Activated naive CD4-positive, alpha-beta T cell treated with anti-CD3 and anti-CD28 coated beads, Interleukin-2, amount 10 ng/mL, durations not matched to agents 7 days and 5 days (primary cell): ENCODE data around the gene ANO2.

Experiments
- CTCF ChIA-PET: fragments of 350-600 bp; sonication (Branson Sonifier 250); formaldehyde crosslinking; loops from one replicate; lab custom pipeline; 2021; ENCODE audit warnings: antibody characterized with exemption; lab: Charles Lee
- DNase-seq: peaks from one replicate; pipeline ENCODE4 v3.0.0-alpha.2; 2020
- H3K27ac Mint-ChIP-seq: one replicate; pipeline ENCODE4 v1.8.0; 2021; ENCODE audit warnings: mild to moderate bottlenecking, moderate library complexity, mixed read lengths
- H3K27me3 Mint-ChIP-seq: one replicate; pipeline ENCODE4 v1.8.0; 2021; ENCODE audit warnings: mild to moderate bottlenecking, mixed read lengths
- H3K36me3 Mint-ChIP-seq: one replicate; pipeline ENCODE4 v1.8.0; 2021; ENCODE audit warnings: mixed read lengths
- H3K4me1 Mint-ChIP-seq: one replicate; pipeline ENCODE4 v1.8.0; 2021; ENCODE audit warnings: mixed read lengths
- H3K4me3 Mint-ChIP-seq: one replicate; pipeline ENCODE4 v1.8.0; 2021; ENCODE audit warnings: mild to moderate bottlenecking, moderate library complexity, mixed read lengths
- H3K9me3 Mint-ChIP-seq: one replicate; pipeline ENCODE4 v1.8.0; 2021; ENCODE audit warnings: mixed read lengths

ANO2 gene

DNA sequence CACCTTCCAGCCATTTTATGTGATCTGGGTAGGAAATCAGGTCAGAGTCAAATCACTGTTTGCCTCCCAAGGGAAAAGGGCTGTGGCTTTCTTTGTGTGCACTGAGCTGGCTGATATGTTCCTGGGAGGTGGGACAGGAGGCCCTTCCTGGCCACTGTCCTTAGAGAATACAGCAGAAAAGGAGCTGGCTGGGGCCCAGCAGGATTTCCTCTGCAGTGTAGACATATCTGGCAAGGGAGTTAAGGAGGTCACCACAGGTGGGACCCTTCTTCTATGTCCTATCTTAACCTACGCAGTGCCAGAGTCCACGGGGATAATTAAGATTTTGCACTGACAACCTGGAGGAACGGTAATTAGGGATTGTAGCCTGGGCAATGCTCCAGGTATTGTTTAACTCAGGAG, 367.8 kb downstream of the ANO2 start:
- Mint-ChIP-seq H3K4me3 (no peak overlapping the region), H3K4me1 (no peaks in the 10 kb centered on the region), H3K27ac (no peak overlapping the region), H3K27me3 (no peaks in the 10 kb centered on the region), H3K36me3 (no peaks in the 10 kb centered on the region), H3K9me3 (no peaks in the 10 kb centered on the region)
- CTCF ChIA-PET = no interaction called here
- no peak for DNase-seq

- Mint-ChIP-seq H3K9me3 (no peaks in the 10 kb centered on the region), H3K27me3 (no peaks in the 10 kb centered on the region), H3K36me3 (no peaks in the 10 kb centered on the region), H3K4me3 (no peak overlapping the region), H3K4me1 (no peaks in the 10 kb centered on the region), H3K27ac (no peak overlapping the region)
- no peak for DNase-seq
- CTCF ChIA-PET = no interaction called here
Measured at GRCh38 chr12:5575987-5576386, 369.1 kb downstream of the ANO2 start.

GRCh38 chr12:5575232-5575631, 369.8 kb downstream of the ANO2 start:
- Mint-ChIP-seq H3K4me3 (no peak overlapping the region), H3K27me3 (no peaks in the 10 kb centered on the region), H3K36me3 (no peaks in the 10 kb centered on the region), H3K9me3 (no peaks in the 10 kb centered on the region), H3K4me1 (no peaks in the 10 kb centered on the region), H3K27ac (no peak overlapping the region)
- DNase-seq = no peak
- CTCF ChIA-PET = no interaction called here

- H3K27me3 Mint-ChIP-seq = no peaks in the 10 kb centered on the region
- no peak overlapping the region for H3K27ac Mint-ChIP-seq
- no peaks in the 10 kb centered on the region for H3K4me1 Mint-ChIP-seq
- no peaks in the 10 kb centered on the region for H3K9me3 Mint-ChIP-seq
- H3K36me3 Mint-ChIP-seq = no peaks in the 10 kb centered on the region
- no peak for DNase-seq
- no peak overlapping the region for H3K4me3 Mint-ChIP-seq
- CTCF ChIA-PET = no interaction called here
Measured at GRCh38 chr12:5573390-5573789, 371.7 kb downstream of the ANO2 start.

DNA sequence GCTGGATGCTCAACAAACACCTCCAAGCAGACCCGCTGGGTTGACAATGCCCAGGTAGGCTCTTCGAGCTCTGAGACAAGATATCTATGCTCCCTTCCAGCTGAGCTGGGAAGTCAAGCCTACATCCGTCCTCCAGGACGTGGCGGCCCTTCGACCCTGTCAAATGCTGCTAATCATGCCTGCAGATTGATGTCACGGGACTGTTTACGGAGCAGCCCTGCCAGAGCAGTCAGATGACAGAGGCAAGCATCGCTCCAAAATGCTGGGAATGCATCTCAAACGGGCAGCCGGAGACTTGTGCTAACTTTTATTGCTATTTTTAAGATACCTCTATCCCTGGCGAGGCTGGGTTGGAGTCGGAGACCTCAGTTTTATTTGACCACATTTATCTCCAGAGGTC, 373.9 kb downstream of the ANO2 start:
- Mint-ChIP-seq H3K9me3 (no peaks in the 10 kb centered on the region), H3K4me1 (no peaks in the 10 kb centered on the region), H3K36me3 (no peaks in the 10 kb centered on the region), H3K4me3 (no peak overlapping the region), H3K27me3 (no peaks in the 10 kb centered on the region), H3K27ac (no peak overlapping the region)
- DNase-seq = no peak
- CTCF ChIA-PET = no interaction called here

GRCh38 chr12:5570416-5570815, 374.6 kb downstream of the ANO2 start:
- no peak for DNase-seq
- no peak overlapping the region for H3K4me3 Mint-ChIP-seq
- no peaks in the 10 kb centered on the region for H3K4me1 Mint-ChIP-seq
- H3K27ac Mint-ChIP-seq = no peak overlapping the region
- CTCF ChIA-PET = no interaction called here
- H3K9me3 Mint-ChIP-seq = no peaks in the 10 kb centered on the region
- no peaks in the 10 kb centered on the region for H3K36me3 Mint-ChIP-seq
- H3K27me3 Mint-ChIP-seq = no peaks in the 10 kb centered on the region

DNA sequence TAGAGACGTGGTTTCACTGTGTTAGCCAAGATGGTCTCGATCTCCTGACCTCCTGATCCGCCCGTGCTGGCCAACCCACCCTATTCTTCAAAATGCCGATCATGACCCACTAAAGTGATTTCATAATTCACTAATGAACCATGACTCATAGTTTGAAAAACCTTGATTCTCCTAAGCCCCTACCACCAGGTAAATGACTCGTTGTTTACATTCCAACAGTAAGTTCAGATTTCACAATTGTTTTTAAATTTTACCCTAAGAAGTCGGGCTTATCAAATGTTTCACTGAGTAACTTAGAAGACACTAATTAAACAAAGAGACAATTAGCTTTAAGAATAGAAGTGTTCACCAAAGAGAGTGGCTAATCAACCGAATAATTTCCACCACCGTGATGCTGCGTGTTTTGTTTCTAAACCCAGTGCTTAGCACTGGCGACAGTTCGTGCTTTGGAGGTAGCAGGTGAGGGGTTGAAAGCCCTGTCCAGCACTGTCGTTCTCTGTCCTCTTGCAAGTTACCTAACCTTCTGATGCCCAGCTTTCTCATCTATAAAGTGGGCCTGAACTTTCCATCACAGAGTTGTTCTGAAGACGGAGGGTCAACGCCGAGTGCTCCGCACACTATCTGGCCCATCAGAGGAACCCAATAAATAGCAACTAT, 376.6 kb downstream of the ANO2 start:
- H3K9me3 Mint-ChIP-seq = no peaks in the 10 kb centered on the region
- no peak overlapping the region for H3K4me3 Mint-ChIP-seq
- no peaks in the 10 kb centered on the region for H3K27me3 Mint-ChIP-seq
- no peak for DNase-seq
- no peaks in the 10 kb centered on the region for H3K36me3 Mint-ChIP-seq
- no peaks in the 10 kb centered on the region for H3K4me1 Mint-ChIP-seq
- H3K27ac Mint-ChIP-seq = no peak overlapping the region
- CTCF ChIA-PET = no interaction called here

- Mint-ChIP-seq H3K36me3 (no peaks in the 10 kb centered on the region), H3K4me1 (no peaks in the 10 kb centered on the region), H3K4me3 (no peak overlapping the region), H3K9me3 (no peaks in the 10 kb centered on the region), H3K27me3 (no peaks in the 10 kb centered on the region), H3K27ac (no peak overlapping the region)
- CTCF ChIA-PET = no interaction called here
- DNase-seq = no peak
Measured at GRCh38 chr12:5567016-5567725, 377.9 kb downstream of the ANO2 start.

- no peak for DNase-seq
- Mint-ChIP-seq H3K9me3 (no peaks in the 10 kb centered on the region), H3K27me3 (no peaks in the 10 kb centered on the region), H3K4me3 (no peak overlapping the region), H3K36me3 (no peaks in the 10 kb centered on the region), H3K27ac (no peak overlapping the region), H3K4me1 (no peaks in the 10 kb centered on the region)
- CTCF ChIA-PET = no interaction called here
Measured at GRCh38 chr12:5565933-5566599, 379.0 kb downstream of the ANO2 start.

DNA sequence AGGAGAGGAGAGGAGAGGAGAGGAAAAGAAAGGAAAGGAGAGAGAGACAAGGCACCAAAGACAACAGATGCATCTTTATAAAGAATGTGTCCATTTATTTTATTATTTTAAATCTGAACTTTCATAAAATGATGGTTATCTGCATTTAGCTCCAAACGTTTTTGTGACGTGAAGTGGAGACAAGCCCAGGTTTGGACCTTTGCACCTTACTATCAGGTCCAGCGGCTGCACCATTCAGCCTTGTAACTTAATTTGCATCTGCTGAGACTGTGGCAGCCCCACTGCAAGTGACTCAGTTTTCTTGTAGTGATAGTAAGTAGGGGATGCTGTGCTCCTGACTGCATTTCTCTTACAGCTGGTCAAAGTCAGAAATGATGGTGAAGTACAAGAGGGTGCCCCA, 382.5 kb downstream of the ANO2 start:
- H3K36me3 Mint-ChIP-seq = no peaks in the 10 kb centered on the region
- H3K27ac Mint-ChIP-seq = no peak overlapping the region
- no peaks in the 10 kb centered on the region for H3K9me3 Mint-ChIP-seq
- H3K4me3 Mint-ChIP-seq = no peak overlapping the region
- H3K4me1 Mint-ChIP-seq = no peaks in the 10 kb centered on the region
- no peaks in the 10 kb centered on the region for H3K27me3 Mint-ChIP-seq
- DNase-seq = no peak
- CTCF ChIA-PET = no interaction called here

- H3K4me3 Mint-ChIP-seq = no peak overlapping the region
- no peaks in the 10 kb centered on the region for H3K27me3 Mint-ChIP-seq
- no peaks in the 10 kb centered on the region for H3K9me3 Mint-ChIP-seq
- DNase-seq = no peak
- H3K4me1 Mint-ChIP-seq = no peaks in the 10 kb centered on the region
- no peaks in the 10 kb centered on the region for H3K36me3 Mint-ChIP-seq
- CTCF ChIA-PET = no interaction called here
- H3K27ac Mint-ChIP-seq = no peak overlapping the region
Measured at GRCh38 chr12:5561846-5562245, 383.2 kb downstream of the ANO2 start.

GRCh38 chr12:5561057-5561456, 384.0 kb downstream of the ANO2 start:
- Mint-ChIP-seq H3K27me3 (no peaks in the 10 kb centered on the region), H3K27ac (no peak overlapping the region), H3K9me3 (no peaks in the 10 kb centered on the region), H3K36me3 (no peaks in the 10 kb centered on the region), H3K4me3 (no peak overlapping the region), H3K4me1 (no peaks in the 10 kb centered on the region)
- DNase-seq = no peak
- CTCF ChIA-PET = no interaction called here

DNA sequence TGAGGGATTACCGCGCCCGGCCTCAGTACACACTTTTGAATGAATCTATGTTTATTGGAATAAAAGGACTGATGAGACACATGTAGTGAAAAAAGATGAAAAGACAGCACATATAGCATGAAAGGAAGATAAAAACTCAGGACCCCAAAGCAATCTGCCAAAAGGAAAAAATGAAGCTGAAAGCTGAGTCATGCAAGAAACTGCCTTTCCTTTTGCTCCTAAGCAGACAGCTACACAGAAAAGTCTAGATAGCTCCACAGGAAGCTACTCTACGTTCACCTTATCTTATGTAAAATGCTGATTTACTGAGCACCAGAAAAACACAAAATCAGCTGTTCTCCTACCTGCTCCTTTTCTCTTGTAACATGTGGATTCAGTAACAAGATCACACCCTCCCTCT, 384.8 kb downstream of the ANO2 start:
- Mint-ChIP-seq H3K9me3 (no peaks in the 10 kb centered on the region), H3K36me3 (no peaks in the 10 kb centered on the region), H3K4me1 (no peaks in the 10 kb centered on the region), H3K27ac (no peak overlapping the region), H3K27me3 (no peaks in the 10 kb centered on the region), H3K4me3 (no peak overlapping the region)
- CTCF ChIA-PET = no interaction called here
- DNase-seq = no peak

GRCh38 chr12:5557906-5558305, 387.2 kb downstream of the ANO2 start:
- Mint-ChIP-seq H3K27ac (no peak overlapping the region), H3K9me3 (no peaks in the 10 kb centered on the region), H3K4me3 (no peak overlapping the region), H3K36me3 (no peaks in the 10 kb centered on the region), H3K4me1 (no peaks in the 10 kb centered on the region), H3K27me3 (no peaks in the 10 kb centered on the region)
- DNase-seq = no peak
- CTCF ChIA-PET = interaction anchor here (1.2 kb wide), 1 partner anchor 26 kb away, joined by 3 read pairs; no protein-coding TSS in a partner anchor
